ENCODE data around the gene FARP2.
"Not testable (repeated sequence)": the region's sequence is repeated elsewhere in the genome, so short reads cannot be mapped to it uniquely, and the experiment has no call there.

Gene FARP2

DNA sequence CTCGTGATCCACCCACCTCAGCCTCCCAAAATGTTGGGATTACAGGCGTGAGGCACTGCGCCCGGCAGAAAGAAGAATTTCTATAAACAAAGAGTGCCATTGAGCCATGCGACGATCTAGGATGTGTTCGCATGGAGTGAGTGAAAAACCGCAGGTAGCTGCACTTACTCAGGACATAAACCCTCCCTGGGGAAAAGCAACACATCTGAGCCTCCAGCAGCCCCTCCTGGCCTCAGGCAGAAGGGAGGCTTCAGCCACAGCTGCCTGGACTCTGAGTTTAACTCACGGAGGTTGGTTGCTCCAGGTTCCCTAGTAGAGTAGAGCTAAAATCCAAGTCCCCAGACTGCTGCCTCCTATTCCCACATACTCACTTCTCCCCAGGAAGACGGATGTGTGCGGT is 163.6 kb downstream of the FARP2 start:
- in situ Hi-C loops (cut with MboI; ENCODE audit: low sequenced_read_pairs), result no loop called here

DNA sequence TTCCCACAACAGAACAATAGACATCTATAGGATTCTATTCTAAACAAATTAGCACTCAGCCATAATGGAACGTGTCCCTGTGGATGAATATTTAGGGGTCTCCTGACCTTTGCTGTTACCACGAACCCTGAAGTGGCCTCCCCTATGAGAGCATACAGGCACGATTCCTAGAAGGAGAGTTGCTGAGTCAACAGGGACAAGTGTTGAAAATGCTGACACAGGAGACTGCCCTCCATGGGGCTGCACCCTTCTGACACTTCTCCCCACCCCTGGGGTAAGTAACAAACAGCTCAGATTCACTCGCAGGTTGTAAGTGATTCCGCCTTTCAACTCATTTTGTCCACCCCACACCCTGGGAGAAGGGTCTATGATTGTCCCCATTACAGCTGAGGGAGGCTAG is 166.4 kb downstream of the FARP2 start:
- in situ Hi-C loops (cut with MboI; ENCODE audit: low sequenced_read_pairs), result no loop called here

- in situ Hi-C loops (cut with MboI; ENCODE audit: low sequenced_read_pairs), result not testable (repeated sequence)
Observed at GRCh38 chr2:241525818-241526780, 170.0 kb downstream of the FARP2 start.

GRCh38 chr2:241530571-241530970 is 174.5 kb downstream of the FARP2 start:
- in situ Hi-C loops (cut with MboI; ENCODE audit: low sequenced_read_pairs), result no loop called here

- in situ Hi-C loops (cut with MboI; ENCODE audit: low sequenced_read_pairs), result no loop called here
Observed at GRCh38 chr2:241531161-241531722, 175.2 kb downstream of the FARP2 start.

DNA sequence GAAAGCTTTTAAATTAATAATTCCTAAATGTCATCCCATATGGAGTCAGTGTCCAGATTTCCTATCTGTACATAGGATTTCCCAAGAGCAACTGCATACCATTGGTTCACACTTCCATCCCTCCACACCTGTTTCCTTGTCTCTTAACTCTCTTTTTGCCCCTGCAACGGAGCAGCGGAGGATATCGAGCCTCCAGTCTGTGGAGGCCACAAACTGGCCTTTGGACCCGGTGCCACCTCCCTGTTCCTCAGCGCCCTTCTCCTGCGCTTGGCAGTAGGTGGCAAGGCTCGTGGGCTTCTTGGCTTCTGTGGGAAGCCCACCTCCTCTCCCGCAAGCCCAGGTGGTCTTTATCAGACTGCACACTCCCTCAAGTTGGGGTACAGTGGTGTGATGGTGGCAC is 176.1 kb downstream of the FARP2 start:
- in situ Hi-C loops (cut with MboI; ENCODE audit: low sequenced_read_pairs), result no loop called here

DNA sequence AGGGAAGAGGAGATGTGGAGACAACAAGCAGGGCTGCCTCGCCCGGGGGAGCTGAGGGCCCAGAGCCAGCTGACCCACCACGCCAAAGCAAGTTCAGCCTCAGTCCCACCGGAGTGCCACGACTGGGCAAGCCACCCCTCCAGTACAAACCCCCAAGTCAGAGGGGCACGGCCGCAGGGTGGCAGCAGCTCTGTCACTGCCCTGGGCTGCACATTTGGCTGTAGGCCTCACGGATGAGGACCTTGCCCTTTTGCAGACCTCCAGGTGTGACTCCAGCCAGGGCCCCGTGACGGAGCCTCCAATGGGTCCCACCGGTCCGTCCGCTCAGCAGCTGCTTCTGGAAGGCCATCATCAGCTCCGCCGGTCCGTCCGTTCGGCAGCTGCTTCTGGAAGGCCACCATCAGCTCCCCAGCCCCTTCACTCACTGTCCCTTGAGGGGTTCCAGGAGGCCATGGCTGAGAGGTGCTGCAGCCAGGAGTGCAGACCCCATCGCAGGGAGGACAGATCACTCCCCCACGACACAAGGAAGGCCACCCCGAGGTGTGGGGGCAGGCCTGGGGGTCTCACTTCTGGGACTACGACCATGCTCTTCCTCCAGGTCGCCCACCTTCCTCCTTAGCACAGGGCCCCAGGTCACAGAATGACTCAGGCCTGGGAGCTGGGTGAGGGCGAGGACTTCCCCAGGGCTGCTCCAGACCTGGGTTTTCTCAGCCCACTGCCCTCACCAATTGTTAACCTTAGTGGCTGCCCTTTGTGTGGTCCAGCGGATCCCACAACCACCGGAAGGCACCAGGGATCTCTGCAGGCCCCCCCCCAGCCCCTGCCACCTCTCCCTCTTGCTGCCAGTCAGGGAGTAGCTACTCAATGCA is 176.9 kb downstream of the FARP2 start:
- in situ Hi-C loops (cut with MboI; ENCODE audit: low sequenced_read_pairs), result no loop called here

DNA sequence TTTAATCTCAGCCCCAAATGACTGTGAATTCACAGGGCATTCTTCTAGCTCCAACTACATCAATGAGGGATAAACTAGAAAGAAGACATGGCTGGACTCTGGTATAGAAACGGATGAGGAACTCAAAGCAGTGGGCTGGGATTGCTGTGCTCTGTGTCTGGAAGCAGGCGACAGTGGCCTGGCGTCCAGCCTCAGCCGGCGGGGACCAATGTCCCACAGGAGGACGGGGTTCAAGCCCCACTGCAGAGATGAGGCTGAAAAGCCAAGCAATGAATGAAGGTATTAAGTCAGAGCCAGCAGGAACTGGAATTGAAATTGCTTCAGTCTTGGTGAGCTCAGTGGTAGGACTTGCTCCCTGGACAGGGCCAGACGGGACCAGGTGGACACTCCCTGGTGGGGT is 178.2 kb downstream of the FARP2 start:
- in situ Hi-C loops (cut with MboI; ENCODE audit: low sequenced_read_pairs), result no loop called here

DNA sequence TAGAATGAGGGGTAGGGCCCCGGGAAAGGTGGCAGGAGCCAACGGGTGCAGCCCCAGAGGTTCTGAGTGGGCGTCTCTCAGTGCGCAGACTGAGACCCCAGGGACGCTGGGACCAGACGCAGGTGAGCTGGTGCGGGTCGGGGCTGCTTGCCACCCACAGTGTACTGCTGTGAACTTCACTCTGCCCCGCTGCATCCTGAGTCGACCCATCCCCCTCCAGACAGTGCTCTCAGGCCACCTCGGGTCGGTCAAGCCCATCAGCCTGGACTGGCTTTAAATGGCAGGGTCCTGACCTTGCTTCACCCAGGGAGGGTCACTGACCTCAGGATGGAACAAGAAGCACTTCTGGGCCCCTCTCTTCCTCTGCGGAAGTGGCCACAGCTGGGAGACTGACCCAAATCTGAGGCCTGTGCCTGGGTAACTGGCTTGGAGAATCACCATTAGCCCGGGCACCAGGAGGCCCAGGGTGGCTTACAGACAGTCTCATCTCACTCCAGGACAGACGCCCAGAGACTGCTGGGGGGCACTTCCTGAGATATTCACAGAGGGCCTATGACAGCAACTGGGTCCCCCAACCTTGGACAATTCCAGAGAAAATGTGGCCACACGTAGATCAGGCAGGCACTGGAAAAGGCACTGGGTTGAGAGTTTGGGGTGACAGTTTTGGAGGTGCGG is 178.8 kb downstream of the FARP2 start:
- in situ Hi-C loops (cut with MboI; ENCODE audit: low sequenced_read_pairs), result no loop called here

DNA sequence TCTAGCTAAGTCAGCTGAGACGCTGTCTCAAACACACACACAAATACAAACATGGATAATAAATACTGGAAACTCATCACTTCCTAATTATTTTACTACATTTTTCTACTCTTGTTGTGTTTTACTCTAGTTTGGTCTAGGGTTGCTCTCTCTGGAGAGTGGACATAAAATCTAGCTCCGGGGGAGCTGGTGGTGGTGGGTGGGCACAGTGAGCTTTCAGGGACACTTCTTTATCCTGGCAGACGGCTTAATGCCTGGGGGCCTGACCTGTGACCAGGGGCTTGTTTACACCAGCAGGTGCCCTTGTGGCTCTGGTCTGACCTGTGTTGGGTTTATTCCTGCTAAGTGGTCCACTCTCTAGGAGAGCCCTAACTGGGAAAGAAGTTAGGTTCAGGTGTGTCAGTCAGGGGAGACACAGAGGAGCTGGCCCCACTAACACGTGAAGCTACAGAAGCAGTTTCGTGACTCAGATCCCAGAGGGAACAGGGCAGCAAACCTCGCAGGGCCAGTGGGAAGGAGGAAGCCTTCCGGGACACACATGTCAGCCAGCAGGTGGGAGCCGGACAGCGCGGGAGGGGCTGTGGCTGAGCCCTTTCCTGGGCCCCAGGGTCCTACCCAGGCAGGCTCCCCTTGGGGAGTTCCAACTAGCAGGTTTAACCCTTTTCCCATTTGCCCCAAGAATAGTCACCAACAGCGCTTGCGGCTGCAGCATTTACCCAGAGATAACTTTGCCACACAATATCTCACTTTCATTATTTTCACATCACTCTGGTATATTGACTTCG is 180.0 kb downstream of the FARP2 start:
- in situ Hi-C loops (cut with MboI; ENCODE audit: low sequenced_read_pairs), result no loop called here

- in situ Hi-C loops (cut with MboI; ENCODE audit: low sequenced_read_pairs), result no loop called here
Observed at GRCh38 chr2:241538838-241539615, 182.9 kb downstream of the FARP2 start.

- in situ Hi-C loops (cut with MboI; ENCODE audit: low sequenced_read_pairs), result no loop called here
Observed at GRCh38 chr2:241539616-241540374, 183.7 kb downstream of the FARP2 start.

DNA sequence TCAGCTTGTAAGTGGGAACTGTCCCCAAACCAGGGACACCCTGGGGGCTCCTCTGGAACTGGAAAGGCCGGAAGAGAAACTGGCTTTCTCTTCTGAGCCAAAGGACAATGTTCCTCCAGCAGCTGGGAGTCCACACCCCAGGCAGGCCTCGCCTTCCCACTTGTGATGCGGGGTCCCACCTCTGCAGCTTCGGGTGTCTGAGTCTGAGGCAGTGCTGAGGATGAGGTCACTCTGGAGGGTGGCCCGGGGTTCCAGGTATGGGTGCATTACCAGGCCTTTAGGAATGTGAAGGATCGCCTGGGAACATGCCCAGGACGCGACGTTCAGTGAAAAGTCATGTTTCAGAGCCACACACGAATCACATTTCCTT is 184.3 kb downstream of the FARP2 start:
- in situ Hi-C loops (cut with MboI; ENCODE audit: low sequenced_read_pairs), result no loop called here

GRCh38 chr2:241540771-241541561 is 184.9 kb downstream of the FARP2 start:
- in situ Hi-C loops (cut with MboI; ENCODE audit: low sequenced_read_pairs), result no loop called here

DNA sequence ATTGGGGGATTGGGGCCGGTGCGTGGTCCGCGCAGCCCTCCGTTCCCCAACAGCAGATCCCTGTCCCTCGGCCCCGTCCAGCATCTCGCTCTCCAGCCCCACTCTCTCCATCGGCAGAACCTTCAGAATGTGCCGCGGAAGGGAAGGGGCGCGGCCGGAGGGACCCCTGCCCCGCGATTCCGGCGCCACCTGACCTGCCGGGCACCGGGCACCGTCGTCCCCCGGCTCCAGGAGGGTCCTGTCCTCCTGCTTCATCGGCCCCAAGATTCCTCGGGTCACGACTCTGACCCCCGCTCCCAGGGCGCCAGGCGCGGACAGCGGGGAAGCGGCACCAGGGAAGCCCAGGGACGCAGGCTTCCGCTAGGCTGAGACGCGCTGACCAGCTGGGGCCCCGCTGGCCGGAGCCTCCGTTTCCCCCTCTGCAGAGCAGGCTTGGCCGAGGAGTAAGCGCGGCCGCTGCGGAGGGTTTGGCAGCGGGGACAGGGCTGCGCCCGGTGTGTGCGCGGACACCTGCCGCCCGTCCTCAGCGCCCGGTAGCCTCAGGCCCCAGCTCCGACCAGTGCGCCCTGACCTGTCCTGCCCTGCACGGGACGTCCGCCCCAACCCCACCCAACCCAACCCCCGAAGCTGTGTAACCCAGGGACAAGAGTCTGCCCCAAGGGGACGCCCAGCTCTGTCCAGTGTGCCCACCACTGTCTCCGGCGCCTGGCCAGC is 185.6 kb downstream of the FARP2 start:
- in situ Hi-C loops (cut with MboI; ENCODE audit: low sequenced_read_pairs), result no loop called here

GRCh38 chr2:241542278-241542605 is 186.2 kb downstream of the FARP2 start:
- in situ Hi-C loops (cut with MboI; ENCODE audit: low sequenced_read_pairs), result no loop called here
